Hepatocyte (in vitro differentiated cells): ENCODE data around the gene TUBB6. TPM values are rescaled to one million over a fixed set of nuclear protein-coding genes. Genes with fewer than 3 reads are reported as not detected.
A peak's percentile ranks its signal among the peaks of the same experiment; 100 is the strongest.

ENCODE experiments used
- DNase-seq: peaks from one replicate; pipeline ENCODE4 v3.0.0-alpha.2; 2016; ENCODE audit warnings: low spot score
- H2AFZ ChIP-seq: fragments of 200-600 bp; sonication (generic); 2 replicates; pipeline ENCODE4 v1.6.0; 2016; ENCODE audit warnings: antibody characterized with exemption, mild to moderate bottlenecking
- H3K27ac ChIP-seq: fragments of 200-600 bp; sonication (generic); 2 replicates; pipeline ENCODE4 v1.5.1; 2016; ENCODE audit warnings: mild to moderate bottlenecking
- H3K27me3 ChIP-seq: fragments of 200-600 bp; sonication (generic); 2 replicates; pipeline ENCODE4 v1.6.1; 2016
- H3K36me3 ChIP-seq: fragments of 200-600 bp; sonication (generic); replicated peaks from 2 replicates; pipeline ENCODE4 v1.5.1; 2016; ENCODE audit warnings: low read depth; ENCODE audit not compliant: insufficient read depth
- H3K4me1 ChIP-seq: fragments of 200-600 bp; sonication (generic); 2 replicates; pipeline ENCODE4 v1.5.1; 2016; ENCODE audit warnings: mild to moderate bottlenecking, moderate library complexity; ENCODE audit not compliant: insufficient read depth
- H3K4me2 ChIP-seq: fragments of 200-600 bp; sonication (generic); 2 replicates; pipeline ENCODE4 v1.6.0; 2016
- H3K4me3 ChIP-seq: fragments of 200-600 bp; sonication (generic); 2 replicates; pipeline ENCODE4 v1.5.1; 2016; ENCODE audit warnings: mild to moderate bottlenecking
- H3K79me2 ChIP-seq: fragments of 200-600 bp; sonication (generic); 2 replicates; pipeline ENCODE4 v1.6.0; 2017; ENCODE audit warnings: mild to moderate bottlenecking
- H3K9me2 ChIP-seq: fragments of 200-600 bp; sonication (generic); replicated peaks from 2 replicates; pipeline ENCODE4 v1.6.0; 2017; ENCODE audit warnings: mild to moderate bottlenecking; ENCODE audit not compliant: insufficient read depth
- H3K9me3 ChIP-seq: fragments of 200-600 bp; sonication (generic); 2 replicates; pipeline ENCODE4 v1.5.1; 2016; ENCODE audit warnings: low read depth, mild to moderate bottlenecking
- H4K20me1 ChIP-seq: fragments of 200-600 bp; sonication (generic); 2 replicates; pipeline ENCODE4 v1.6.0; 2016; ENCODE audit warnings: mild to moderate bottlenecking; ENCODE audit not compliant: insufficient read depth, poor library complexity, severe bottlenecking
- CTCF ChIP-seq: fragments of 200-600 bp; sonication (generic); IDR thresholded peaks from 2 replicates; pipeline ENCODE4 v1.5.1; 2016; ENCODE audit warnings: antibody characterized with exemption, mild to moderate bottlenecking; ENCODE audit not compliant: poor library complexity
- EZH2 ChIP-seq: fragments of 200-600 bp; sonication (generic); IDR thresholded peaks from 2 replicates; pipeline ENCODE4 v1.6.1; 2016; ENCODE audit warnings: antibody characterized with exemption, mild to moderate bottlenecking, borderline replicate concordance
- EZH2phosphoT487 ChIP-seq: fragments of 200-600 bp; sonication (generic); IDR thresholded peaks from one replicate; pipeline ENCODE4 v1.6.1; 2018; ENCODE audit warnings: antibody characterized with exemption, mild to moderate bottlenecking, low read depth, moderate library complexity; ENCODE audit not compliant: unreplicated experiment, severe bottlenecking
- WGBS: methylation state at CpG from one replicate; pipeline ENCODE4 v1.1.6; 2016; ENCODE audit warnings: low lambda C conversion rate; ENCODE audit errors: missing lambda C conversion rate; 5-methylcytosine and 5-hydroxymethylcytosine counted together
- polyA plus RNA-seq: library from polyadenylated mRNA; unstranded; fragments of >200 nt; fragmentation: Nextera tagmentation; extraction: Ambion mirVana; gene quantifications from 2 replicates; pipeline ENCODE4 v1.2.1, GENCODE V29; 2016
- total RNA-seq: library from RNA; depleted of rRNA; stranded (reverse); fragments of >200 nt; gene quantifications from 2 replicates; pipeline ENCODE4 v1.2.3, GENCODE V29; 2014

The TUBB6 gene
- total and polyA plus RNA-seq, 2 experiments from 2014 or later = 68.6 to 96.3 TPM

DNA sequence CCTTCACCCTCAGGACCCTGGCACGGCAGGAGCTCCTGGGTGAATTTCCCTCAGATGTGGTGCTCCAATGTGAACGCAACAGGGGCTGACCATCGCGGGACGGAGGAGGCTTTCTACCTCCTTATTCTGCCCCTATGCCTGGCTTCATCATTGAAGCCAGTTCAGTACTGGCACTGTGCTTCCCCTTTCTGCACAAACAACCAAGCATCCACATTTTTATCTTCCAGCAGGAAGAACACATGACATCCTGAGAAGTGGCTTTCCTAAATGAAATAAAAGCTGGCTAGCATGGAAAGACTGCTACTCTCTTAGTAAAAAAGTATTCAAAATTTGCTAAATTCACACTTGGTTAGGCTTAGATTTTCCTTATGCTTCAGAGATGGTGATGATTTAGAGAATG is 44.1 kb downstream of the TUBB6 start:
- Histone ChIP-seq H3K9me3 (no peaks in the 10 kb centered on the region), H3K4me2 (no peak overlapping the region), H3K4me1 (no peaks in the 10 kb centered on the region), H3K36me3 (no peaks in the 10 kb centered on the region), H2AFZ (no peak overlapping the region), H3K9me2 (no peaks in the 10 kb centered on the region), H4K20me1 (no peaks in the 10 kb centered on the region), H3K27me3 (no peaks in the 10 kb centered on the region), H3K79me2 (peaks cover 2% of the 10 kb centered on the region), H3K27ac (no peak overlapping the region), H3K4me3 (no peak overlapping the region)
- no peak for DNase-seq
- no peak for TF ChIP-seq EZH2phosphoT487
- no peak for TF ChIP-seq CTCF
- TF ChIP-seq EZH2 = no peak
- WGBS = 100% methylated on average over 5 of the region's 5 CpGs

DNA sequence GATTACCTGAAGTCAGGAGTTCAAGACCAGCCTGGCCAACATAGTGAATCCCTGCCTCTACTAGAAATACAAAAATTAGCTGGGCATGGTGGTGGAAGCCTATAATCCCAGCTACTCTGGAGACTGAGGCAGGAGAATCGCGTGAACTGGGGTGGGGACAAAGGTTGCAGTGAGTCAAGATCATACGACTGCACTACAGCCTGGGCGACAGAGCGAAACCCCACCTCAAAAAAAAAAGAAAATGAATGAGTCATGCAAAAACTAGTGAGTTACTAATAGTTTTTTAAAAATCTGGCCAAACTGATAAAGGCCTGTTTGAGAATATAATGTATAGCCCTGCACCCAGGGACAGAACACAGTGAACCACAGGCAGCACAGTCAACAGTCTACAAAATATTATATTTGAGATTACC is 51.5 kb downstream of the TUBB6 start:
- no peaks in the 10 kb centered on the region for H3K27me3 ChIP-seq
- DNase-seq = peak; percentile 34
- no peaks in the 10 kb centered on the region for H3K4me1 ChIP-seq
- TF ChIP-seq CTCF (no peak), EZH2phosphoT487 (no peak), EZH2 (no peak)
- no peaks in the 10 kb centered on the region for H3K36me3 ChIP-seq
- H3K79me2 ChIP-seq = peaks cover 43% of the 10 kb centered on the region
- H3K27ac ChIP-seq = peak overlapping the region; percentile 69
- no peaks in the 10 kb centered on the region for H3K9me2 ChIP-seq
- H3K9me3 ChIP-seq = no peaks in the 10 kb centered on the region
- H4K20me1 ChIP-seq = no peaks in the 10 kb centered on the region
- H2AFZ ChIP-seq = no peak overlapping the region
- H3K4me3 ChIP-seq = no peak overlapping the region
- no peak overlapping the region for H3K4me2 ChIP-seq
- 79% methylated on average over 5 of the region's 5 CpGs for WGBS

DNA sequence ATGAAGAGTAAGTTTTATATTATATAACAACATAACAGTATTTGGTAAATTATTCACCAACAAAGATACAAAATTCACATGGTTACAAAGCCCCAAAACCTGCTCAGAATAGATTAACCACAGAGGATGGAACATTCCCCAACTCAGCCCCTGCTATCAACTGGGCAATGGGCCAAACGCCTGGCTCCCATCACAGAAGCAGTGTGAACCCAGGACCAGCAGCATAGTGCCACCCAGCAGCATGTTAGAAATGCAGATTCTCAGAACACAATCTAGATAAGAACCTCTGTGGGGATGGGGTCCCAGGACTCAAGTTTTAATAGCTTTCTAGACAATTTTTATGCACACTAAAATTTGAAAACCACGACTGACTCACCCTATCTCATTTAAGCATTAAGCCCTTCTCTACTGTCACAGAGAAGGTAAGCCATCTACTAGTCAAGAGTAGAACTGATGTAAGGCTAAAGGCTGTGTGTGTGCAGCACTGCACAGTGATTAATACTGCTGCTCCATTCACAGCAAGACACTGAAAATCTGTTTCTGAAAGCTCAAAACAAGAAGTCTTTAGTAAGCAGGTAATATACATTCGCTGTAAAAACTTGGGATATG is 53.8 kb downstream of the TUBB6 start:
- Histone ChIP-seq H3K27ac (no peak overlapping the region), H3K9me2 (no peaks in the 10 kb centered on the region), H3K4me1 (peaks cover 4% of the 10 kb centered on the region), H3K36me3 (no peaks in the 10 kb centered on the region), H3K4me2 (no peak overlapping the region), H3K27me3 (no peaks in the 10 kb centered on the region), H3K79me2 (peaks cover 60% of the 10 kb centered on the region), H4K20me1 (no peaks in the 10 kb centered on the region), H2AFZ (no peak overlapping the region), H3K4me3 (no peak overlapping the region), H3K9me3 (no peaks in the 10 kb centered on the region)
- TF ChIP-seq CTCF = no peak
- no peak for TF ChIP-seq EZH2
- TF ChIP-seq EZH2phosphoT487 = no peak
- WGBS = 84% methylated on average over 3 of the region's 3 CpGs
- no peak for DNase-seq
